ENCODE results near the gene PRR15L. TPM values are rescaled to one million over a fixed set of nuclear protein-coding genes. Genes with fewer than 3 reads are reported as not detected.
A peak's percentile ranks its signal among the peaks of the same experiment; 100 is the strongest.

Gene PRR15L
- total RNA-seq, 1 experiment from 2014 or later: not detected

- Histone ChIP-seq H3K23ac (ENCODE audit: insufficient read length, low read depth, low read length) (no peak overlapping the region), H4K8ac (replicated peaks; ENCODE audit: insufficient read length, low read depth, low read length) (no peak overlapping the region), H3T11ph (ENCODE audit: low read length) (no peak overlapping the region), H3K14ac (ENCODE audit: insufficient read depth, low read length) (no peak overlapping the region), H4K20me1 (ENCODE audit: control insufficient read depth, insufficient read depth, insufficient read length) (no peaks in the 10 kb centered on the region), H3K4me2 (ENCODE audit: insufficient read depth, insufficient read length, low read length) (no peak overlapping the region), H2BK20ac (ENCODE audit: low read depth, low read length, poor library complexity, severe bottlenecking) (no peak overlapping the region), H3K79me1 (ENCODE audit: insufficient read depth, low read depth, low read length, poor library complexity, severe bottlenecking) (no peaks in the 10 kb centered on the region), H3K4ac (ENCODE audit: low read depth, low read length) (no peak overlapping the region), H3K18ac (ENCODE audit: insufficient read length, low read depth, low read length) (no peak overlapping the region), H2BK15ac (ENCODE audit: low read depth, low read length) (no peak overlapping the region), H3K23me2 (ENCODE audit: insufficient read length, low read depth, low read length, poor library complexity, severe bottlenecking) (no peaks in the 10 kb centered on the region), H3K27ac (ENCODE audit: insufficient read length, low read depth, low read length) (no peak overlapping the region), H3K9me3 (ENCODE audit: control insufficient read depth, low read depth, low read length) (no peaks in the 10 kb centered on the region), H2BK5ac (ENCODE audit: insufficient read length, low read length) (no peak overlapping the region), H3K4me1 (ENCODE audit: insufficient read depth, low read length) (peaks cover 7% of the 10 kb centered on the region; the same call in 1 of the 2 replicates), H3K27me3 (ENCODE audit: insufficient read depth, low read length) (no peaks in the 10 kb centered on the region), H2BK120ac (ENCODE audit: low read depth, low read length, poor library complexity, severe bottlenecking) (no peak overlapping the region), H2AK5ac (ENCODE audit: insufficient read length, low read length) (no peak overlapping the region), H4K91ac (ENCODE audit: insufficient read length, low read depth, low read length) (no peak overlapping the region), H3K79me2 (ENCODE audit: insufficient read depth, low read length) (no peaks in the 10 kb centered on the region), H3K9ac (ENCODE audit: extremely low read depth, insufficient read length, low read length) (no peak overlapping the region), H3K56ac (ENCODE audit: insufficient read length, low read depth, low read length) (no peak overlapping the region), H2AFZ (ENCODE audit: low read length) (no peak overlapping the region), H2BK12ac (ENCODE audit: insufficient read length, low read depth, low read length) (no peak overlapping the region), H4K5ac (ENCODE audit: insufficient read length, low read depth, low read length) (no peak overlapping the region)
- Mint-ChIP-seq H3K27ac (peak overlapping the region in 2 of 3 experiments; percentile 40 to 89; a peak in 1 of 7 replicates), H3K36me3 (ENCODE audit: insufficient read depth in 1 of 3, low read depth in 3 of 3) (no peaks in the 10 kb centered on the region), H3K4me3 (no peak overlapping the region), H3K9me3 (no peaks in the 10 kb centered on the region; a peak in 1 of 5 replicates), H3K4me1 (peaks cover 50% of the 10 kb centered on the region in 2 experiments), H3K27me3 (ENCODE audit: low read depth) (no peaks in the 10 kb centered on the region; the same call in 1 of the 2 replicates)
- WGBS (ENCODE audit: extremely low coverage, insufficient read length, low lambda C conversion rate): no CpG with 5 or more reads among the region's 7 CpGs
- TF ChIP-seq, protein P1, sequence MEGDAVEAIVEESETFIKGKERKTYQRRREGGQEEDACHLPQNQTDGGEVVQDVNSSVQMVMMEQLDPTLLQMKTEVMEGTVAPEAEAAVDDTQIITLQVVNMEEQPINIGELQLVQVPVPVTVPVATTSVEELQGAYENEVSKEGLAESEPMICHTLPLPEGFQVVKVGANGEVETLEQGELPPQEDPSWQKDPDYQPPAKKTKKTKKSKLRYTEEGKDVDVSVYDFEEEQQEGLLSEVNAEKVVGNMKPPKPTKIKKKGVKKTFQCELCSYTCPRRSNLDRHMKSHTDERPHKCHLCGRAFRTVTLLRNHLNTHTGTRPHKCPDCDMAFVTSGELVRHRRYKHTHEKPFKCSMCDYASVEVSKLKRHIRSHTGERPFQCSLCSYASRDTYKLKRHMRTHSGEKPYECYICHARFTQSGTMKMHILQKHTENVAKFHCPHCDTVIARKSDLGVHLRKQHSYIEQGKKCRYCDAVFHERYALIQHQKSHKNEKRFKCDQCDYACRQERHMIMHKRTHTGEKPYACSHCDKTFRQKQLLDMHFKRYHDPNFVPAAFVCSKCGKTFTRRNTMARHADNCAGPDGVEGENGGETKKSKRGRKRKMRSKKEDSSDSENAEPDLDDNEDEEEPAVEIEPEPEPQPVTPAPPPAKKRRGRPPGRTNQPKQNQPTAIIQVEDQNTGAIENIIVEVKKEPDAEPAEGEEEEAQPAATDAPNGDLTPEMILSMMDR (conservative IDR thresholded peaks at IDR 0.05): no peak
- no peak for DNase-seq
Measured at GRCh38 chr17:47997586-47997985, 39.9 kb upstream of the PRR15L start.
